Measurements from ENCODE around the gene MALRD1.

DNA sequence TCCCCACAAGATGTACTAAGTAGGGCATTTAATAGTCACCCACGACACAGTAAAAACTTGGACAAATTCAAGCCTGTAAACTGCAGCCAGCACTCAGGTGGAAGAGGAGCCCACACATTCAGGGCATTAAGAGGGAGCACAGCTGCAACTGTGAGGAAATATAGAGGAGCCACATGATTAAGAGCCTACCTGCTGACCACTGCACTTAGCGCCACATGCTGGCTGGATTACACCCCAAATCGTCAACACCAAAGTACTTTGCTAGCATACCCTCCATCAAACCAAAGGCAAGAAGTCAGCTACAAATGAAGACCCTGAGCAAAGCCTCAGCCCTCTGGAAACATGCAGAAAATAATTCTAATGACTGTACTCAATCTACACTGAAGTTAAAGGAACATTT, 445.3 kb downstream of the MALRD1 start:
- TF ChIP-seq, protein P1, sequence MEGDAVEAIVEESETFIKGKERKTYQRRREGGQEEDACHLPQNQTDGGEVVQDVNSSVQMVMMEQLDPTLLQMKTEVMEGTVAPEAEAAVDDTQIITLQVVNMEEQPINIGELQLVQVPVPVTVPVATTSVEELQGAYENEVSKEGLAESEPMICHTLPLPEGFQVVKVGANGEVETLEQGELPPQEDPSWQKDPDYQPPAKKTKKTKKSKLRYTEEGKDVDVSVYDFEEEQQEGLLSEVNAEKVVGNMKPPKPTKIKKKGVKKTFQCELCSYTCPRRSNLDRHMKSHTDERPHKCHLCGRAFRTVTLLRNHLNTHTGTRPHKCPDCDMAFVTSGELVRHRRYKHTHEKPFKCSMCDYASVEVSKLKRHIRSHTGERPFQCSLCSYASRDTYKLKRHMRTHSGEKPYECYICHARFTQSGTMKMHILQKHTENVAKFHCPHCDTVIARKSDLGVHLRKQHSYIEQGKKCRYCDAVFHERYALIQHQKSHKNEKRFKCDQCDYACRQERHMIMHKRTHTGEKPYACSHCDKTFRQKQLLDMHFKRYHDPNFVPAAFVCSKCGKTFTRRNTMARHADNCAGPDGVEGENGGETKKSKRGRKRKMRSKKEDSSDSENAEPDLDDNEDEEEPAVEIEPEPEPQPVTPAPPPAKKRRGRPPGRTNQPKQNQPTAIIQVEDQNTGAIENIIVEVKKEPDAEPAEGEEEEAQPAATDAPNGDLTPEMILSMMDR (IDR thresholded peaks at IDR 0.05), result no peak
- TF ChIP-seq POLR2AphosphoS5 (IDR thresholded peaks at IDR 0.05), result no peak
- TF ChIP-seq POLR2A (IDR thresholded peaks at IDR 0.05), result no peak
